GM12874 (cell line): ENCODE data around the gene DAG1.

ENCODE experiments used
- CTCF ChIP-seq: IDR thresholded peaks from 2 replicates; pipeline ENCODE4 v1.5.1; 2011; ENCODE audit warnings: low read depth, mild to moderate bottlenecking, control low read depth, low read length, moderate library complexity; ENCODE audit not compliant: insufficient read depth

Gene DAG1

GRCh38 chr3:49495023-49495422 is 25.0 kb downstream of the DAG1 start:
- TF ChIP-seq CTCF = no peak

- TF ChIP-seq CTCF = no peak
These were observed 27.5 kb downstream of the DAG1 start for GRCh38 chr3:49497606-49498005.

- TF ChIP-seq CTCF = no peak
These were observed 28.2 kb downstream of the DAG1 start for GRCh38 chr3:49498239-49498638.

- TF ChIP-seq CTCF = no peak
These were observed 28.6 kb downstream of the DAG1 start for GRCh38 chr3:49498648-49499047.

GRCh38 chr3:49500205-49500731 is 30.2 kb downstream of the DAG1 start:
- no peak for TF ChIP-seq CTCF

GRCh38 chr3:49500732-49501609 is 30.9 kb downstream of the DAG1 start:
- no peak for TF ChIP-seq CTCF

GRCh38 chr3:49501842-49502241 is 31.8 kb downstream of the DAG1 start:
- no peak for TF ChIP-seq CTCF
